Ishikawa (cell line): ENCODE results near the gene CDH2.

Source experiments
- CEBPB ChIP-seq: IDR thresholded peaks from 2 replicates; pipeline ENCODE4 v1.6.1; 2012
- CREB1 ChIP-seq: IDR thresholded peaks from 2 replicates; pipeline ENCODE4 v1.6.1; 2012; ENCODE audit warnings: low read depth
- EGR1 ChIP-seq: IDR thresholded peaks from 2 replicates; pipeline ENCODE4 v1.6.1; 2012
- EP300 ChIP-seq: IDR thresholded peaks from 2 replicates; pipeline ENCODE4 v1.6.1; 2012; ENCODE audit warnings: borderline replicate concordance
- FOXM1 ChIP-seq: IDR thresholded peaks from 2 replicates; pipeline ENCODE4 v1.6.1; 2012; ENCODE audit warnings: low read depth, borderline replicate concordance
- MAX ChIP-seq: IDR thresholded peaks from 2 replicates; pipeline ENCODE4 v1.6.1; 2012
- NFIC ChIP-seq: IDR thresholded peaks from 2 replicates; pipeline ENCODE4 v1.6.1; 2012
- RAD21 ChIP-seq: IDR thresholded peaks from 2 replicates; pipeline ENCODE4 v1.6.1; 2012; ENCODE audit warnings: low read depth
- TAF1 ChIP-seq: IDR thresholded peaks from 2 replicates; pipeline ENCODE4 v1.6.1; 2012; ENCODE audit warnings: low read depth, mild to moderate bottlenecking
- TCF12 ChIP-seq: IDR thresholded peaks from 2 replicates; pipeline ENCODE4 v1.6.1; 2012; ENCODE audit warnings: low read depth
- TEAD4 ChIP-seq: IDR thresholded peaks from 2 replicates; pipeline ENCODE4 v1.6.1; 2012
- USF1 ChIP-seq: IDR thresholded peaks from 2 replicates; pipeline ENCODE4 v1.6.1; 2012
- YY1 ChIP-seq: IDR thresholded peaks from 2 replicates; pipeline ENCODE4 v1.6.1; 2012; ENCODE audit warnings: low read depth
- ZBTB7A ChIP-seq: IDR thresholded peaks from 2 replicates; pipeline ENCODE4 v1.6.1; 2012; ENCODE audit warnings: low read depth
- TF ChIP-seq, protein P1 (sequence below): IDR thresholded peaks from 2 replicates; pipeline ENCODE4 v1.6.1; 2012; ENCODE audit warnings: low read depth, mild to moderate bottlenecking

The CDH2 gene

GRCh38 chr18:27966881-27967280 is 210.0 kb downstream of the CDH2 start:
- no peak for TF ChIP-seq YY1
- no peak for TF ChIP-seq TCF12
- no peak for TF ChIP-seq USF1
- TF ChIP-seq TEAD4 = no peak
- TF ChIP-seq TAF1 = no peak
- TF ChIP-seq, protein P1, sequence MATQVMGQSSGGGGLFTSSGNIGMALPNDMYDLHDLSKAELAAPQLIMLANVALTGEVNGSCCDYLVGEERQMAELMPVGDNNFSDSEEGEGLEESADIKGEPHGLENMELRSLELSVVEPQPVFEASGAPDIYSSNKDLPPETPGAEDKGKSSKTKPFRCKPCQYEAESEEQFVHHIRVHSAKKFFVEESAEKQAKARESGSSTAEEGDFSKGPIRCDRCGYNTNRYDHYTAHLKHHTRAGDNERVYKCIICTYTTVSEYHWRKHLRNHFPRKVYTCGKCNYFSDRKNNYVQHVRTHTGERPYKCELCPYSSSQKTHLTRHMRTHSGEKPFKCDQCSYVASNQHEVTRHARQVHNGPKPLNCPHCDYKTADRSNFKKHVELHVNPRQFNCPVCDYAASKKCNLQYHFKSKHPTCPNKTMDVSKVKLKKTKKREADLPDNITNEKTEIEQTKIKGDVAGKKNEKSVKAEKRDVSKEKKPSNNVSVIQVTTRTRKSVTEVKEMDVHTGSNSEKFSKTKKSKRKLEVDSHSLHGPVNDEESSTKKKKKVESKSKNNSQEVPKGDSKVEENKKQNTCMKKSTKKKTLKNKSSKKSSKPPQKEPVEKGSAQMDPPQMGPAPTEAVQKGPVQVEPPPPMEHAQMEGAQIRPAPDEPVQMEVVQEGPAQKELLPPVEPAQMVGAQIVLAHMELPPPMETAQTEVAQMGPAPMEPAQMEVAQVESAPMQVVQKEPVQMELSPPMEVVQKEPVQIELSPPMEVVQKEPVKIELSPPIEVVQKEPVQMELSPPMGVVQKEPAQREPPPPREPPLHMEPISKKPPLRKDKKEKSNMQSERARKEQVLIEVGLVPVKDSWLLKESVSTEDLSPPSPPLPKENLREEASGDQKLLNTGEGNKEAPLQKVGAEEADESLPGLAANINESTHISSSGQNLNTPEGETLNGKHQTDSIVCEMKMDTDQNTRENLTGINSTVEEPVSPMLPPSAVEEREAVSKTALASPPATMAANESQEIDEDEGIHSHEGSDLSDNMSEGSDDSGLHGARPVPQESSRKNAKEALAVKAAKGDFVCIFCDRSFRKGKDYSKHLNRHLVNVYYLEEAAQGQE = no peak
- no peak for TF ChIP-seq FOXM1
- no peak for TF ChIP-seq MAX
- TF ChIP-seq CEBPB = no peak
- TF ChIP-seq EGR1 = no peak

- TF ChIP-seq TEAD4 = peak; percentile 93
- peak; percentile 28; the same call in 1 of the 2 replicates for TF ChIP-seq EP300
- TF ChIP-seq MAX = no peak
Observed at GRCh38 chr18:27964811-27965210, 212.1 kb downstream of the CDH2 start.

GRCh38 chr18:27959101-27959500 is 217.8 kb downstream of the CDH2 start:
- TF ChIP-seq RAD21 = no peak
- no peak for TF ChIP-seq EP300
- TF ChIP-seq TAF1 = no peak
- no peak for TF ChIP-seq USF1
- TF ChIP-seq MAX = no peak
- TF ChIP-seq FOXM1 = no peak
- TF ChIP-seq YY1 = no peak
- TF ChIP-seq NFIC = no peak
- TF ChIP-seq, protein P1 = no peak
- no peak for TF ChIP-seq ZBTB7A
- TF ChIP-seq TCF12 = no peak
- TF ChIP-seq CREB1 = no peak
- no peak for TF ChIP-seq CEBPB
- no peak for TF ChIP-seq EGR1
- no peak for TF ChIP-seq TEAD4

DNA sequence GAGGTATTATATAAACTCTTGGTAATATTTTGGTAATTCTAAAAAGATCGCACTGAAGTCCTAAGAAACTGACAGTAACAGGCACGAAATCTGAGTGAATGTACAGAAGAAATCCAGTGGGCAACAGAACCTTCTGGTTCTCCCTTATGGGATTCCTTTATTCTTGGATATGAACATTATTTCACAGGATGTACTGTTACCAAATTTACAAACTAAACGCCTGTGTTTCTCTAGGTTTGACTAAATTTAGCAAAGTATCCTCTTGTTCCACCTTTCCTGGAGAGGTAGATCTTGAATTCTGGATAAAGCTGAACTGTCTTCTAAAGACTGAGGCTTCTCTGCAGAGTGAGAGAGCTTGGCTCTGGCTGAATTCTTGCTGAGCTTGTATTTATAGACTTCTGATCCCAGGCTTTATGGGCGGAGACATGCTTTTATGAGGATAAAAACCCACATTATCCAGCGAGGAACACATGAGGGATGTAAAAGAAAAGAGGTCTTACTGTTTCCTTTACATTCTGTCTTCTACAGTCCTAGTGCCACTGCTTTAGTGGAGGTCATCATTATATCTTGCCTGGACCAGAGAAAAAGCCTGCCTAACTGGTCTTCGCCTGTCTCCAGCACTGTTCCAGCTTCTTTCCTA is 220.8 kb downstream of the CDH2 start:
- no peak for TF ChIP-seq MAX
- no peak for TF ChIP-seq ZBTB7A
- no peak for TF ChIP-seq RAD21
- TF ChIP-seq TCF12 = no peak
- no peak for TF ChIP-seq TAF1
- TF ChIP-seq TEAD4 = no peak
- TF ChIP-seq EP300 = no peak
- TF ChIP-seq FOXM1 = no peak
- TF ChIP-seq YY1 = no peak
- no peak for TF ChIP-seq CEBPB
- TF ChIP-seq CREB1 = no peak

DNA sequence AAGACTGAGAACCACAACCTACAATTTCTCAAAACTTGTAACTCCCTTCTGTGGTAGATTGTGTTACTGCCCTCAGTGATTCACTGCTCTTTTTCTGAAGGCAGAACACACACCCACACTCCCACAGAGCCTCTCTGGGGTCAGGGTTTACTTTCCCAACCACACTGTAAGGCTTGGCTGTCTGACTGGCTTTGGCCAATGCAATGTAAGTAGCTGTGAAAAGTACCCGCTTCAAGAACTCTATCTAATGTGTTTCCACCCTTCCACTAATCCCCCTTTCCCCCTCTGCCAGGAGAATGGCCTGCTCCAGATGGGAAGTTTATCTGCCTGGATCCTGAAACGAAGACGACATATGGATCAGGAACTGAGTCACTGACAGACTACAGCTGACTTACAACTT is 222.7 kb downstream of the CDH2 start:
- TF ChIP-seq MAX = no peak
- no peak for TF ChIP-seq CREB1
- TF ChIP-seq USF1 = no peak
- TF ChIP-seq TEAD4 = no peak
- TF ChIP-seq, protein P1 = no peak
- no peak for TF ChIP-seq RAD21
- TF ChIP-seq EP300 = no peak
- no peak for TF ChIP-seq CEBPB
- no peak for TF ChIP-seq EGR1
- TF ChIP-seq ZBTB7A = no peak
- TF ChIP-seq YY1 = no peak
- TF ChIP-seq TAF1 = no peak
- no peak for TF ChIP-seq NFIC
- TF ChIP-seq TCF12 = no peak
- TF ChIP-seq FOXM1 = no peak
